Measurements from ENCODE around the gene SORCS2.

SORCS2 gene

DNA sequence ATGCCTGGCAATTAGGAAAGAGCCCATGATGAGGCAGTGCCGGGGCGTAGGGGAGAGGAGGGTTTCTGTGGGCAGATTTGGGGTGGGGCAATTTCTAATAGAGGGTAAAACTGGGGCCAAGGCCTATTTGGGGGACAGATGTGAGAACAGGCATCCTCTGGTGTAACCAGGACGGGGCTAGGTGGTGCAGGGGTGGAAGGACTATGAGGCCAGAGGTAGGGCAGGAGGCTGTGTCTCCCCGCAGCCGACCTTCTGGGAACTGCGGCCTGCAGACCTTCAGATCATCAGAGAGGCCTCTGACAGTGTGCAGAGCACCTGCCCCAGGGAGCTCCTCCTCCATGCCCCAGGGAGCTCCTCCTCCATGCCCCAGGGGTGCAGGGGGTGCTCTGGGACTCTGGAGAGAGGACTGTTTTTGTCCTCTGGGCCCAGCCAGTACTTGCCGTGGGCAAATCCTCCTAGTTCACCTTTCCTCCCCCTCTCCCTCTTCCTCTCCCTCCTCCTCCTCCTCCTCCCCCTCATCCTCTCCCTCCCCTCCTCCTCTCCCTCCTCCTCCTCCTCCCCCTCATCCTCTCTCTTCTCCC lies 101.9 kb downstream of the SORCS2 start:
- no peak for DNase-seq

GRCh38 chr4:7295197-7295910 lies 103.0 kb downstream of the SORCS2 start:
- DNase-seq = no peak

DNA sequence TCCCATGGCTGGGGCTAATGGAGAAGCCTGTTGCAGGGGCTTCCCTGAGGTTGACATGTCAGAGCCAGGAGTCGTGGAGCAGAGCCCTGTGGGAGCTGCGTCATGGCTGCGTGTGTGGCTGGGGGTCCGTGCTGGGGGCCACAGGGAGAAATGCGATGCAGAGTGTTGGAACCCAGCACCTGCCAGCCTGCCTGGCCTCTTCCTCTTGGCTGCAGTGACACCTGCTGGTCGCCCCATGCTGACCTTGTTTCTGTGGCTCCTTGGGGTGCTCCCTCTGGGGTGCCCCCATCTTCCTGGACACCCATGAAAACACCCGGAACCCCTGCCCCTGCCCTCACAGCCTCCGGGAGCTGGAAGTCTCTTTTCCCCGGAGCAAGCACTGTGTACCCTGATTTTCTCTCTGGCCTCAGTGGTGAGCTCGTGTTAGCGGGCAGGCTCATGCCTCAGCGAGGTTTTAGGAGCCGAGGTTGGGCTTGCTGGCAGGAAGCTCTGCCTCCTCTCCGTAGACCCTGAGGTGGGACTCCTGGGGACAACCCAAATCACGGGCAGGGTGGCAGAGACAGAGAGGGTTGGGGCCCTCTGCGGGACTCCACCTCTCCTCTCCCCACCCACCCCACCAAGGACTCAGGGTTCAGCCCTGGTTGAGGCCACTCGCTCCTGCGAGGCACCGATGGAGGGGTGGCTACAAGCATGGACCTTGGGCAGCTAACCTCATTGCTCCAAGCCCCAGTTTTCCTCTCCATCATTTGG lies 103.7 kb downstream of the SORCS2 start:
- DNase-seq = no peak

DNA sequence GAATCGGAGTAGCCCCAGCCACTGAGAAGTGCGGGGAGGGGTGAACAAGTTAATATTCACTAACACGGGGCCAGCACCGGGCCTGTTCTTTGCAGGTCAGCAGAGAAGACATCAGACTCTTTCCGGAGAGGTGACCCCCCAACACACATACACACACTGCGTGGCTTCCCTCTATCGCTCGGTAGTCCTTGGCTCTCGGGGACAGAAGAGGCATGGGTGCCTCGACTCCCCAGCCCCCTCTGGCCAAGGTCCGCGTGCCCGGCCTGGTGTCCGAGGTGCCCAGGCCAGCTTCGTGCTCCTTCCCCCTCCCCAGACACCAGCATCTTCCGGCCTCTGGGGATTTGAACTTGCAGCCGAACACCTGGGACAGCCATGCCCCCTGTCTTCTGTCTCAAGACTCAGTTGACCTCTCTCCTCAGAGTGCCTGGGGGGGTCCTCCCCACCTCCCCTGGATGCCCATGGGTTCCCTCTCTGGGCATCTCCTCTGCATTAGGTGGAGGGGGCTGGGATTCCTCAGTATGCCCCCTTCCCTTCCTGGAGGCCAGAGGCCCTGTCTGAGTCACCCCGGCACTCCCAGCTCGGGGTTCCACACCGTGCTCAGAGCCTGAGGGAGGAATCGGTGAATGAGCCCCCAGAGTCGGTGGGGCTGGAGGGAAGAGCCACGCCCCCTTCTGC lies 104.5 kb downstream of the SORCS2 start:
- DNase-seq = no peak

- DNase-seq = no peak
These were observed 105.0 kb downstream of the SORCS2 start for GRCh38 chr4:7297374-7297773.

DNA sequence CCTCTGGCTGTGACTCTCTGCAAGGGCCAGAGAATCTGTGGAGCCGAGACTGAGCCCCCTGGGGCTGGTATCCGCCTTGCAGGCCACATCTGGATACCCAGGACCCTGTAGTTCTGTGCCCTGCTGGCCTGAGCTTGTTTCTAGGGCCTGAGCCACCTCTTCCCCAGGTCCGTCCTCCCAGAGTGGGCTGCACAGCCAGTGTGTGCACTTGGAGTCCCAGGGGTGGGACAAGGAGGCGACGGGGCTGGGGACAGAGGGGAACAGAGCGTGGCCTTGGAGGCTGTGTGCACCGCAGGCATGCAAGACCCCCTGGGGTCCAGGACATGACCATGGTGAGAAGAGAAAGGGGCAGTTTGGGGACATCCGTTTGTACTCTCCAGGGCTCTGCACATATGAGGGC lies 105.5 kb downstream of the SORCS2 start:
- no peak for DNase-seq

- DNase-seq = no peak
These were observed 106.3 kb downstream of the SORCS2 start for GRCh38 chr4:7298619-7299009.

DNA sequence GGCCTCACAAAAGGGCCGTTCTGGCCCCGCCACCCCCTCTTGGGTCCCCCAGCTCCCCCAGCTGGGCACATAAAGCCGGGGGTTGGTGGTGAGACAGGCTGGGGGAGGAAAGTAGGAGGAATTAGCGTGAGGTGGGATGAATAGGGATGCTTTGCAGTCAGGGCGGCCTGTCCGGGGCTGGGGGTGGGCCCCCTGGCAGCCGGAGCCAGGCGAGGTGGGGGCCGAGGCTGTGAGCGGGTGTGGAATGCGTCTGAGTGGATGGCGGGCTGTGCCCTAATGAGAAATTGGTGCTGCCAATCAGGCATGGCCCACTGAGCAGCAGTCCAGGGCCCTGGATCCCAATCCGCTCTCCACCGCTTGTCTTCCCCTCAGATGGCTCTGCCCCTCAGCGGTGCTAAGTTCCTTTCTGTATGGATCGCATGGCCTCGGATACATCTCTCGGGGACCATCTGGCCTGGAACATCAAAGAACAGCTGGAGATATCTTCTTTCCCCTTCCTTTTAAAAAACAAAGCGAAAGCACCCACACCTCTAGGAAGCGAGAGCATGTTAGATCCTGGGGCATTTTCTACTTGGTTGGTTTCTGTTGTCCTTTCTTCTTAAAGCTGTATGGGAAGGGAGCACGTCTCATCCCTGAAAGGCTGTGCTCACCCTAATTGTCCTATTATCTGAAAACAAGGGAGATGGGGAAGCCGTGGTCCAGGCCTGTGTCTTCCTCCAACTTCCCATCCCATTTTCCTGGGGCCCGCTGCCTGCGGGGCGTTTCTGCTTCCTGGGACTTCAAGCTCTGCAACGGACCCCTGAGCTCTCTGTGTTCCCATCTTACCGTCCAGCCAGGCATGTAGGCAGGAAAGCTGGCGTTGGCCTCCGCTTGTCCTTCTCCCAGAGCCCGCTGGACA lies 106.9 kb downstream of the SORCS2 start:
- DNase-seq = no peak

- DNase-seq = no peak
These were observed 107.8 kb downstream of the SORCS2 start for GRCh38 chr4:7299908-7300710.

DNA sequence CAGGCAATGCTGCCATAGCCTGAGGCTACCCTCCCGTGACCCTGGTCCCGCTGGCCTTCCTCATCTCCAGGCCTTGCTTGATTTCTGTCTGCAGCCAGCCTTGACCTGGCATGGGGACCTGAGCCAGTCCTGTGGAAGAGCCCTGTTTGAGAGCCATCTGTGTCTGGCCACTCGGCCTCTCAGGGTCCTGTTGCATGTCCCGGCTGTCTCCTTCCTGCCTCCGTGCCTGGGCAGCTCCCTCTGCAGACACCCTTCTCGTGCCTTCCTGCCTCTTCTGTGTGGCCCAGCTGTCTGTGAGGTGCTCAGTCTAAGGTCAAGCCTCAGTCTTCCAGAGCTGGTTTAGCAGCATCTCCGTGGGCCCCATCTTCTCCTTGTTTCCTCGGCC lies 108.4 kb downstream of the SORCS2 start:
- no peak for DNase-seq

GRCh38 chr4:7301126-7301785 lies 108.9 kb downstream of the SORCS2 start:
- DNase-seq = no peak

- no peak for DNase-seq
These were observed 109.7 kb downstream of the SORCS2 start for GRCh38 chr4:7301846-7302630.

DNA sequence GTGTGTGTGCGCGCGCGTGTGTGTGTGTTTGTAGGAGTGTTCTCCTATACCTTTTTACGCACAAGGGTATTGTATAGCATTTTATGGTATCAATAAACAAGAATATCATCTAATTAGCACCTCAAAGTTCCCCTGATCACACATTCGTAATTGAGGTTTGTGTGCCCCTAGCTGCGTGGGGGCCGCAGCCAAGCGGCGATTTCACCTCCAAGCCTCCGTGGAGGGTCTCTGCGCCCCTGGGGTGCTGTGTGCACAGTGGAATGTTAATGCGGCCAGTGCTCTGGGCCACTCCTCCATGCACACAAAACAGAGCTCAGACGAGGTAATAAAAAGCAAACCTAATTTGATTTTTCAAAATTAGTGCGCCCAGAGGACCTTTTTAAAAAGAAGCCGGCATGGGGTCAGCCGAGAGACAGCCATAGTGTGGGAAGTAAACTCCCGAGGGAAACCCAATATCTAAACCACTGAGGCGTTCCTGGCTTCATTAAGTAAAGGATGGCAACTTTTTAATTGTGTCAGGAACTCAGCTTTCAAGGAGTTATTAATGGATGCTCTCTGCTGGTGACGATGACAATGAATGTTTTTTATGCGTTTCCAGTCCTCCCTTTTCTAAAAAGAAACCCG lies 110.6 kb downstream of the SORCS2 start:
- no peak for DNase-seq

DNA sequence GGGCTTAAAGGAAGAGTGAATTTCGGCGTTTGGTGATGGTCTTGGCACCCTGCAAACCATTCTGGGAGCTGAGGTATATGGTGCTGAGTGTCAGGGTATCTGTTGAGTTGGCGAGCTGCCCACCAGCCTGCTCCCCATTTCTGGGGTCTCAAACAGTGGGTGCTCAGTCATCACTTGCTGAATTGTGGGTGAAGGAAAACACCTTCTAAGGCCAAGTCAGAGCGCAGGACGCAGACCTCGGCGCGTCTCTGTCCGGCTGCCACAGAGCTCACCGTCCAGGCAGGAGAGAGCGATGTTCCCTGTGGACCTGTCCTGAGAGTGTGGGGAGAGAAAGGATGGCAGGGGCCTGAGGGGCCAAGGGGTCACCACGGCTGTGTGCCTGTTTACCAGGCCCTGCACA lies 111.2 kb downstream of the SORCS2 start:
- no peak for DNase-seq

DNA sequence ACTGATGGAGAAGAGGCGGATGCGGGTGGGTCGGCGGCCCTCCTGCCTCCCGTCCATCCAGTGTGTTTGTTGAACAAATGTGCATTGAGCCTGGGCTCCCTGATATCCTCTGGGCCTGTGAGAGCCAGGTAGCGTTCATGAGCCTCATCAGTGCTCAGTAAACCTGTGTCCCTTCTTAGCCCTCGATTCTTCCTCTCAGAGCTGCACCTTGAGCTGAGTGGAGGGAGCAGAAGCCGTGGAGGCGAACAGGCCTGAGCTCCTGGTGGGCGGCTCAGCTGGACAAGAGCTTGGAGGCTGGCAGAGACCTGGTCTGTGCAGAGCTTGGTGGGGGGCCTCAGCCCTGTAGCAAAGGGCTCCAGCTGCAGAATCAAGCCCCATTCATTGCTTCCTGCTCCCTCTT lies 112.1 kb downstream of the SORCS2 start:
- no peak for DNase-seq

- no peak for DNase-seq
These were observed 114.0 kb downstream of the SORCS2 start for GRCh38 chr4:7306021-7306965.

GRCh38 chr4:7306986-7307385 lies 114.6 kb downstream of the SORCS2 start:
- DNase-seq = no peak

DNA sequence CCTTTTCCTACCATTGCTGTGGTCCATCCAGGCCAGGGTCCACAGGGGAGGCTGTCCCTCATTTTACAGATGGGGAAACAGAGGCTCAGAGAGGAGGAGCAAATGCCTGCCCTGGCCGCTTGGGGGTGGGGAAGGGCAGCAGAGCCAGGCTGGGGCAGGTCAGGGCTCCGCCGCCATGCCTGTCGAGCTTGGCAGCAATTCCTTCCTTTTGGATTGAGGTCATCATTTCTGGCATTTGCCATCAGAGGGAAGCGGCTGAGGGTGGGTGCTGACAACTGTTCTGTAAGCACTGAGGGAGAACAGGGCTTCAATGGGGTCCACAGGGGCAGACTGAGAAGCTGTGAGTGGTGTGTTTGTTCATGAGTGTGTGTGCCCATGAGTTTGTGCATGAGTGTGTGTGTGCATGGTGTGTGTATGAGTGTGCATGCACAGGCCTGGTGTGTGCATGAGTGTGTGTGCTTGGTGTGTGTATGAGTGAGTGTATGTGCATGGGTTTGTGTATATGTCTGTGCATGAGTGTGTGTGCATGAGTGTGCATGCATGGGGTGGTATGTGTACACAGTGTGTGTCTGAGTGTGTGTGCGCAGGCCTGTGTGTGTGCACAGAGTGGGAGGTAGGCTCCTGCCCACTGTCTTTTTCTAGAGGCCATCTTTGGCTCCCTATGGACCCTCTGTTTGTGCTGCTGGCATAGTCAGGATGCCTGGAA lies 115.2 kb downstream of the SORCS2 start:
- no peak for DNase-seq

Measured in GDM1 (cell line).